ENCODE data around the gene POLR2E.

DNA sequence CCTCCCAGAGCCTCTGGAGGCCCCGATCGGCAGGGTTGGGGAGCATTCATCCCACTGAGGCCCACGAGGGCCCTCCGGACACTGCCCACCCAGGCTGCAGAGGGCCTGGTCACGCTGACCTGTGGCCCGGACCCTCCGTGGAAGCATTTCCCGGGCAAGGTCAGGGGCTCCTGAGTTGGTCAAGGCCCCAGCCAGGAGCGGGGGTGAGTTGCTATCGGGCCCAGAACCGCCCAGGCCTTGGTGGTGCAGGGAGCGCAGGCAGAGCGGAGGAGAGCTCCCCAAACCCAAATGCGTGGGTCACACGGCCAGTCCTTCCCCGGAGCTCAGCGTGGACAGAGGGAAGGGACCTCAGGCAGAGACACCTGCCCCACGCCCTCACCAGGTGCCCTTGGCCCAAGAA is 34.4 kb upstream of the POLR2E start:
- TF ChIP-seq, protein P1, sequence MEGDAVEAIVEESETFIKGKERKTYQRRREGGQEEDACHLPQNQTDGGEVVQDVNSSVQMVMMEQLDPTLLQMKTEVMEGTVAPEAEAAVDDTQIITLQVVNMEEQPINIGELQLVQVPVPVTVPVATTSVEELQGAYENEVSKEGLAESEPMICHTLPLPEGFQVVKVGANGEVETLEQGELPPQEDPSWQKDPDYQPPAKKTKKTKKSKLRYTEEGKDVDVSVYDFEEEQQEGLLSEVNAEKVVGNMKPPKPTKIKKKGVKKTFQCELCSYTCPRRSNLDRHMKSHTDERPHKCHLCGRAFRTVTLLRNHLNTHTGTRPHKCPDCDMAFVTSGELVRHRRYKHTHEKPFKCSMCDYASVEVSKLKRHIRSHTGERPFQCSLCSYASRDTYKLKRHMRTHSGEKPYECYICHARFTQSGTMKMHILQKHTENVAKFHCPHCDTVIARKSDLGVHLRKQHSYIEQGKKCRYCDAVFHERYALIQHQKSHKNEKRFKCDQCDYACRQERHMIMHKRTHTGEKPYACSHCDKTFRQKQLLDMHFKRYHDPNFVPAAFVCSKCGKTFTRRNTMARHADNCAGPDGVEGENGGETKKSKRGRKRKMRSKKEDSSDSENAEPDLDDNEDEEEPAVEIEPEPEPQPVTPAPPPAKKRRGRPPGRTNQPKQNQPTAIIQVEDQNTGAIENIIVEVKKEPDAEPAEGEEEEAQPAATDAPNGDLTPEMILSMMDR (IDR thresholded peaks at IDR 0.05): no peak
- no peak for TF ChIP-seq POLR2A (IDR thresholded peaks at IDR 0.05)
